ENCODE measurements around the gene TFDP3. TPM values are rescaled to one million over a fixed set of nuclear protein-coding genes. Genes with fewer than 3 reads are reported as not detected.

TFDP3 gene
- total and polyA plus RNA-seq, 2 of the 13 experiments (the other 11 are each of a cell fraction or from before 2014, with no cell fraction given) = not detected

DNA sequence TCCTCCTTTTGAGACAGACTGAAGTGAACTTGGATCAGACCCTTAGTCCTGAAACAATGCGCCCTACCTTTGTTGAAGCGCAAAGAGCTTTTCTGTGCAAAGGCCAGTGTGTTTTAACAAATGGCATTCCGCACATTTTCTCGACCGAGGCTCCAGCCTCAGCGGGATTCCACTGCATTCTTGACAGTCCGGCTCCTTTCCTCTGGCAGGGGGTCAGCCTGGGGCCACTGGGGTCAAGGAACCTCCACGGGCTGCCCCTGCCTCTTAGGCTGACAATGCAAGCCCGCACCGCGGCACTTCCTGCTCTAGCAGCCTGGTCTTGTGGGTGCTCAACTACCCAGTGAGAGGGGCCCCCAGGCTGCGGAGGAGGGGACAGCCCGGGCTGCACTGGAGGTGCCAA is 47.2 kb upstream of the TFDP3 start:
- Histone ChIP-seq H3K4me1 (ENCODE audit: insufficient read depth, low read length) (no peaks in the 10 kb centered on the region; the same call in 1 of the 2 replicates), H3K79me2 (ENCODE audit: insufficient read depth, low read length) (no peaks in the 10 kb centered on the region), H3K27me3 (ENCODE audit: control insufficient read depth in 1 of 2, insufficient read depth in 2 of 2, low read length in 2 of 2) (no peaks in the 10 kb centered on the region), H2AFZ (ENCODE audit: low read length) (no peak overlapping the region), H3K27ac (ENCODE audit: extremely low read length, insufficient read depth, low read length) (no peak overlapping the region), H3K36me3 (replicated peaks in 1 of 2; ENCODE audit: control insufficient read depth in 1 of 2, insufficient read depth in 2 of 2, low read length in 2 of 2) (no peaks in the 10 kb centered on the region), H3K4me3 (replicated peaks in 1 of 3; ENCODE audit: insufficient read depth in 1 of 3, low read depth in 2 of 3, low read length in 3 of 3) (no peak overlapping the region), H3K9ac (ENCODE audit: insufficient read depth, low read depth, low read length) (no peak overlapping the region), H3K4me2 (ENCODE audit: low read depth, low read length) (peak overlapping the region; percentile 55), H4K20me1 (ENCODE audit: insufficient read depth, low read length) (no peaks in the 10 kb centered on the region), H3K9me3 (ENCODE audit: low read length) (no peaks in the 10 kb centered on the region)
- FAIRE-seq (no peak), ATAC-seq (peak; percentile 63), DNase-seq (ENCODE audit: low spot score) (peak; percentile 12)
- 3% methylated on average over 5 of the region's 13 CpGs for WGBS (ENCODE audit: low lambda C conversion rate)
- in situ Hi-C loops (cut with HindIII; ENCODE audit: extremely low pct_ligation_motif_present, low pct_unique_long_range_greater_than_20kb) = no loop called here
- CTCF ChIA-PET (ENCODE audit: low intra/inter-chr PET ratio, low total read pairs) = no interaction called here
- POLR2A ChIA-PET = no interaction called here
- intact Hi-C loops (cut with micrococcal nuclease; ENCODE audit: unreplicated experiment) = no loop called here
- no TSS peak for BruUV-seq (replicated peaks)
- TF ChIP-seq, protein P1, sequence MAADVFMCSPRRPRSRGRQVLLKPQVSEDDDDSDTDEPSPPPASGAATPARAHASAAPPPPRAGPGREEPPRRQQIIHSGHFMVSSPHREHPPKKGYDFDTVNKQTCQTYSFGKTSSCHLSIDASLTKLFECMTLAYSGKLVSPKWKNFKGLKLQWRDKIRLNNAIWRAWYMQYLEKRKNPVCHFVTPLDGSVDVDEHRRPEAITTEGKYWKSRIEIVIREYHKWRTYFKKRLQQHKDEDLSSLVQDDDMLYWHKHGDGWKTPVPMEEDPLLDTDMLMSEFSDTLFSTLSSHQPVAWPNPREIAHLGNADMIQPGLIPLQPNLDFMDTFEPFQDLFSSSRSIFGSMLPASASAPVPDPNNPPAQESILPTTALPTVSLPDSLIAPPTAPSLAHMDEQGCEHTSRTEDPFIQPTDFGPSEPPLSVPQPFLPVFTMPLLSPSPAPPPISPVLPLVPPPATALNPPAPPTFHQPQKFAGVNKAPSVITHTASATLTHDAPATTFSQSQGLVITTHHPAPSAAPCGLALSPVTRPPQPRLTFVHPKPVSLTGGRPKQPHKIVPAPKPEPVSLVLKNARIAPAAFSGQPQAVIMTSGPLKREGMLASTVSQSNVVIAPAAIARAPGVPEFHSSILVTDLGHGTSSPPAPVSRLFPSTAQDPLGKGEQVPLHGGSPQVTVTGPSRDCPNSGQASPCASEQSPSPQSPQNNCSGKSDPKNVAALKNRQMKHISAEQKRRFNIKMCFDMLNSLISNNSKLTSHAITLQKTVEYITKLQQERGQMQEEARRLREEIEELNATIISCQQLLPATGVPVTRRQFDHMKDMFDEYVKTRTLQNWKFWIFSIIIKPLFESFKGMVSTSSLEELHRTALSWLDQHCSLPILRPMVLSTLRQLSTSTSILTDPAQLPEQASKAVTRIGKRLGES (CRISPR knock-in tag; IDR thresholded peaks at IDR 0.05; ENCODE audit: borderline replicate concordance) = no peak
- TF ChIP-seq RXRA (CRISPR knock-in tag; IDR thresholded peaks at IDR 0.05) = 0 out of 2 replicates have a peak, but pooled peaks have one; percentile 17
- TF ChIP-seq SOX13 (IDR thresholded peaks at IDR 0.05) = no peak
- 0 out of 4 replicates have a peak, but pooled peaks of 1 of the 2 experiments have one; percentile 21 for TF ChIP-seq SOX13 (CRISPR knock-in tag; conservative IDR thresholded peaks at IDR 0.05 in 1 of 2, IDR thresholded peaks at IDR 0.05 in 1 of 2)

- DNase-seq (ENCODE audit: low spot score) = no peak
- Histone ChIP-seq H3K9me3 (ENCODE audit: low read length) (no peaks in the 10 kb centered on the region), H4K20me1 (ENCODE audit: insufficient read depth, low read length) (no peaks in the 10 kb centered on the region), H2AFZ (ENCODE audit: low read length) (no peak overlapping the region), H3K4me1 (ENCODE audit: insufficient read depth, low read length) (no peaks in the 10 kb centered on the region), H3K9ac (ENCODE audit: insufficient read depth, low read depth, low read length) (no peak overlapping the region), H3K79me2 (ENCODE audit: insufficient read depth, low read length) (no peaks in the 10 kb centered on the region), H3K4me3 (replicated peaks in 1 of 3; ENCODE audit: insufficient read depth in 1 of 3, low read depth in 2 of 3, low read length in 3 of 3) (no peak overlapping the region), H3K27me3 (ENCODE audit: control insufficient read depth in 1 of 2, insufficient read depth in 2 of 2, low read length in 2 of 2) (no peaks in the 10 kb centered on the region), H3K27ac (ENCODE audit: extremely low read length, insufficient read depth, low read length) (no peak overlapping the region), H3K36me3 (replicated peaks in 1 of 2; ENCODE audit: control insufficient read depth in 1 of 2, insufficient read depth in 2 of 2, low read length in 2 of 2) (no peaks in the 10 kb centered on the region), H3K4me2 (ENCODE audit: low read depth, low read length) (no peak overlapping the region)
- ChIA-PET POLR2A (no interaction called here), CTCF (ENCODE audit: low intra/inter-chr PET ratio, low total read pairs) (no interaction called here)
- BruUV-seq (replicated peaks) = no TSS peak
- no peak for ATAC-seq
- in situ Hi-C loops (cut with HindIII; ENCODE audit: extremely low pct_ligation_motif_present, low pct_unique_long_range_greater_than_20kb) = no loop called here
- no peak for FAIRE-seq
- intact Hi-C loops (cut with micrococcal nuclease; ENCODE audit: unreplicated experiment) = no loop called here
- TF ChIP-seq MAFK (conservative IDR thresholded peaks at IDR 0.05 in 1 of 2, IDR thresholded peaks at IDR 0.05 in 1 of 2; ENCODE audit: low read length in 2 of 2) (no peak), GABPB1 (CRISPR knock-in tag; IDR thresholded peaks at IDR 0.05) (no peak), BCLAF1 (IDR thresholded peaks at IDR 0.05) (no peak), ZNF496 (CRISPR knock-in tag; IDR thresholded peaks at IDR 0.05; ENCODE audit: insufficient replicate concordance) (no peak), ZNF230 (CRISPR knock-in tag; IDR thresholded peaks at IDR 0.05) (no peak), ZNF737 (CRISPR knock-in tag; IDR thresholded peaks at IDR 0.05; ENCODE audit: borderline replicate concordance) (no peak)
- TF ChIP-seq, protein P2, sequence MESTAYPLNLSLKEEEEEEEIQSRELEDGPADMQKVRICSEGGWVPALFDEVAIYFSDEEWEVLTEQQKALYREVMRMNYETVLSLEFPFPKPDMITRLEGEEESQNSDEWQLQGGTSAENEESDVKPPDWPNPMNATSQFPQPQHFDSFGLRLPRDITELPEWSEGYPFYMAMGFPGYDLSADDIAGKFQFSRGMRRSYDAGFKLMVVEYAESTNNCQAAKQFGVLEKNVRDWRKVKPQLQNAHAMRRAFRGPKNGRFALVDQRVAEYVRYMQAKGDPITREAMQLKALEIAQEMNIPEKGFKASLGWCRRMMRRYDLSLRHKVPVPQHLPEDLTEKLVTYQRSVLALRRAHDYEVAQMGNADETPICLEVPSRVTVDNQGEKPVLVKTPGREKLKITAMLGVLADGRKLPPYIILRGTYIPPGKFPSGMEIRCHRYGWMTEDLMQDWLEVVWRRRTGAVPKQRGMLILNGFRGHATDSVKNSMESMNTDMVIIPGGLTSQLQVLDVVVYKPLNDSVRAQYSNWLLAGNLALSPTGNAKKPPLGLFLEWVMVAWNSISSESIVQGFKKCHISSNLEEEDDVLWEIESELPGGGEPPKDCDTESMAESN (CRISPR knock-in tag; conservative IDR thresholded peaks at IDR 0.05) = no peak
Measured at GRCh38 chrX:133258481-133258880, 40.3 kb upstream of the TFDP3 start.

Measured in HepG2 (cell line).